ENCODE results near the gene VTI1A. TPM values are rescaled to one million over a fixed set of nuclear protein-coding genes. Genes with fewer than 3 reads are reported as not detected.

VTI1A gene
- total RNA-seq, 2 donors from 2014 or later, result 53.3 to 57.5 TPM

DNA sequence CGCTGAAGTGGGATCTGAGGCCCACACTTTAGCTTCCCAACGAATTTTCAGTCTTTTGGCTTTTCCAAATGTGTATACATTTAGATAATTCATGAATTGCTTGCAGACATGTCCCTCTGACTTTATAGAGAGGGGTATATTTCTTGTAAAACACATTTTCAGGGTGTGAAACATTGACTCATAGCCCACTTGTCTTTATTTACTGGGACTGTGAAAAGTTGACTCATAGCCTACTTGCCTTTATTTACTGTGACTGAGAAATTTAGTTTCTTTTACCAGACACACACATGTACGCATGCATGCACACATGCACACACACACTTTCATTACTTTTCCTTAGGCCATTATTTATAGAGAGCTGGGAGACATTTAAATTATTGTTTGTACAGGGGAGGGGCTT lies 79.1 kb downstream of the VTI1A start:
- DNase-seq (ENCODE audit: low spot score), result no peak
- intact Hi-C loops (cut with DNase I), result no loop called here
- 88% methylated on average over 3 of the region's 3 CpGs for WGBS
- Histone ChIP-seq H3K27me3 (replicated peaks; ENCODE audit: insufficient read depth) (no peaks in the 10 kb centered on the region), H3K27ac (no peak overlapping the region), H3K36me3 (no peaks in the 10 kb centered on the region), H3K9me3 (no peaks in the 10 kb centered on the region), H3K4me3 (no peak overlapping the region), H3K4me1 (replicated peaks) (no peaks in the 10 kb centered on the region)
- no peak for TF ChIP-seq POLR2AphosphoS5 (IDR thresholded peaks at IDR 0.05)
- TF ChIP-seq, protein P1, sequence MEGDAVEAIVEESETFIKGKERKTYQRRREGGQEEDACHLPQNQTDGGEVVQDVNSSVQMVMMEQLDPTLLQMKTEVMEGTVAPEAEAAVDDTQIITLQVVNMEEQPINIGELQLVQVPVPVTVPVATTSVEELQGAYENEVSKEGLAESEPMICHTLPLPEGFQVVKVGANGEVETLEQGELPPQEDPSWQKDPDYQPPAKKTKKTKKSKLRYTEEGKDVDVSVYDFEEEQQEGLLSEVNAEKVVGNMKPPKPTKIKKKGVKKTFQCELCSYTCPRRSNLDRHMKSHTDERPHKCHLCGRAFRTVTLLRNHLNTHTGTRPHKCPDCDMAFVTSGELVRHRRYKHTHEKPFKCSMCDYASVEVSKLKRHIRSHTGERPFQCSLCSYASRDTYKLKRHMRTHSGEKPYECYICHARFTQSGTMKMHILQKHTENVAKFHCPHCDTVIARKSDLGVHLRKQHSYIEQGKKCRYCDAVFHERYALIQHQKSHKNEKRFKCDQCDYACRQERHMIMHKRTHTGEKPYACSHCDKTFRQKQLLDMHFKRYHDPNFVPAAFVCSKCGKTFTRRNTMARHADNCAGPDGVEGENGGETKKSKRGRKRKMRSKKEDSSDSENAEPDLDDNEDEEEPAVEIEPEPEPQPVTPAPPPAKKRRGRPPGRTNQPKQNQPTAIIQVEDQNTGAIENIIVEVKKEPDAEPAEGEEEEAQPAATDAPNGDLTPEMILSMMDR (IDR thresholded peaks at IDR 0.05), result no peak
- TF ChIP-seq POLR2A (IDR thresholded peaks at IDR 0.05), result no peak

DNA sequence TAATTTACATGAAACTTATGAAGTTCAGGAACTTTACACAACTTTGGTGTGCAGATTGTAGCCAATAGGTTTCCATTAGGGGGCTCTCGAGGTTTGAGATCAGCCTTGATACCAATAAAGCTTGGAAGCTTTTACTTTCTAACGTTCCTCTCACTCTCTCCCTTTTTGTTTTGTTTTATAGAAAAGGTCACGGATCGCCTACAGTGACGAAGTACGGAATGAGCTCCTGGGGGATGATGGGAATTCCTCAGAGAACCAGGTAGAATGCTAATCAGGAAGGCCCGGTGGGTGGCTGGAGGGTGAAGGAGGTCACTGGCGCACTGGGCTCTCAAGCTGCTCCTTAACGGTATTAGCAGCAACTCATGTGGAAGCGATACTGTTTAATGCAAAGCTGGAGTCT lies 79.9 kb downstream of the VTI1A start:
- H3K27ac ChIP-seq, result no peak overlapping the region
- intact Hi-C loops (cut with DNase I), result no loop called here
- H3K4me1 ChIP-seq (replicated peaks), result no peaks in the 10 kb centered on the region
- no peak for DNase-seq (ENCODE audit: low spot score)
- H3K27me3 ChIP-seq (replicated peaks; ENCODE audit: insufficient read depth), result no peaks in the 10 kb centered on the region
- no peaks in the 10 kb centered on the region for H3K9me3 ChIP-seq
- TF ChIP-seq POLR2AphosphoS5 (IDR thresholded peaks at IDR 0.05) (no peak), POLR2A (IDR thresholded peaks at IDR 0.05) (no peak)
- TF ChIP-seq, protein P1 (IDR thresholded peaks at IDR 0.05), result no peak
- WGBS, result 43% methylated on average over 10 of the region's 10 CpGs
- H3K36me3 ChIP-seq, result no peaks in the 10 kb centered on the region
- H3K4me3 ChIP-seq, result no peak overlapping the region

DNA sequence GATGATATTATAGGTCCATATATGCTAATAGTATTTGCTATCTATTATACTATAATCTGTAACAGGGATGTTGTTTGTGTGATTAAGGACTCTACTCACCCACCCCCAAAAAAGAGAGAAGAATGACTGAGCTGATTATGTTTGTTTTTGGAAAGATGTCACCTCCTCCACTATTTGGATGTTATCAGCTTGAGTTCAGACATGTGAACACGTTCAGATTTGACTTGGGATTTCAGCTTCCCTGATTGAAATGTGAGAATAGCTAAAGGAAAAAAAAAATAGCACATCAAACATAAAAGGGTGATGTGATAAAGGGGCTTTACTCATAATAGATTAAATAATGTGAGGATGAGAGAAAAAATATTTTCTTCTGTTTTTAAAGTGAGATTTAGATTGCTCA lies 81.2 kb downstream of the VTI1A start:
- DNase-seq (ENCODE audit: low spot score), result no peak
- Histone ChIP-seq H3K4me3 (no peak overlapping the region), H3K36me3 (no peaks in the 10 kb centered on the region), H3K27me3 (replicated peaks; ENCODE audit: insufficient read depth) (no peaks in the 10 kb centered on the region), H3K4me1 (replicated peaks) (no peaks in the 10 kb centered on the region), H3K27ac (no peak overlapping the region), H3K9me3 (no peaks in the 10 kb centered on the region)
- WGBS, result 38% methylated on average over 1 of the region's 1 CpG
- intact Hi-C loops (cut with DNase I), result no loop called here
- TF ChIP-seq POLR2AphosphoS5 (IDR thresholded peaks at IDR 0.05), result no peak

DNA sequence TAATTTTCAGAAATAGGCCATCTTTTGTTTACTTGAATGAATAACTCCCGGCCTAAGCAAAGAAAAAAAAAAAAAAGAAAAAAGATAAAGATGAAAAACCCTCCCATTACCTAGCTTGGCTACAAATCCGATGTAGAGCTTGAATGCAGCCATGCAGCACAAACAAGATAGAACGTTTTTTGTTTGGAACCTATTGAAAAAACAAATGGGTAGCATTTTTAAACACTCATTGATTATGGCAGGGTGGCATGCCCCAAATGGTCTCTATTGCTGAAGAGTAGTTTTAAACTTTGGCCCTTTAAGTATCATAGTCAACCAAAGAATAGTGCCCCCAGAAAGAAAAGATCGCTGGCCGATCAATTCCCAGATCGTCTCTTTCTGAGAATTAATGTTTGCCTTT lies 84.4 kb downstream of the VTI1A start:
- 84% methylated on average over 6 of the region's 6 CpGs for WGBS
- Histone ChIP-seq H3K36me3 (no peaks in the 10 kb centered on the region), H3K9me3 (no peaks in the 10 kb centered on the region), H3K27ac (no peak overlapping the region), H3K27me3 (replicated peaks; ENCODE audit: insufficient read depth) (no peaks in the 10 kb centered on the region), H3K4me1 (replicated peaks) (no peaks in the 10 kb centered on the region), H3K4me3 (no peak overlapping the region)
- no peak for DNase-seq (ENCODE audit: low spot score)
- intact Hi-C loops (cut with DNase I), result no loop called here
- TF ChIP-seq POLR2AphosphoS5 (IDR thresholded peaks at IDR 0.05) (no peak), POLR2A (IDR thresholded peaks at IDR 0.05) (no peak)
- TF ChIP-seq, protein P1 (IDR thresholded peaks at IDR 0.05), result no peak

DNA sequence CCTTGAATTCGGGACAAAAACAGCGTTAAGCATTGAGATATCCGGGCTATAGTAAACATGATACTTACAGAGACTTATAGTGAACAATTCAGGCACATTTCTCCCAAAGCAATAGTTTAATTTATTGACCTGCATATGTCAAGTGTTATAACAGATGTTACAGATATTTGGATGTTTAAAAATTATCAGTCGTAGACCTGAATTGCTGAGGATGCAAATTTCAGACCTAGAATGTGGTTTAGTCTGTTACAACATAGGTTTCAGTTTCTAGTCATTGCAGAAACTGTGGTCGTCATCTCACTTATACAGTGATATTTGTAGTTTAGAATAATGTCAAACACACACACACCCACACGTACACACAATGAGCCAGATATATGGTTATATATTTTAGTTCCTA lies 85.2 kb downstream of the VTI1A start:
- no peak for TF ChIP-seq POLR2A (IDR thresholded peaks at IDR 0.05)
- TF ChIP-seq POLR2AphosphoS5 (IDR thresholded peaks at IDR 0.05), result no peak
- TF ChIP-seq, protein P1 (IDR thresholded peaks at IDR 0.05), result no peak
- H3K4me3 ChIP-seq, result no peak overlapping the region
- no peak overlapping the region for H3K27ac ChIP-seq

More for the DNA sequence above, 85.2 kb downstream of the VTI1A start:
- DNase-seq (ENCODE audit: low spot score), result no peak
- Histone ChIP-seq H3K9me3 (no peaks in the 10 kb centered on the region), H3K36me3 (no peaks in the 10 kb centered on the region), H3K4me1 (replicated peaks) (no peaks in the 10 kb centered on the region), H3K27me3 (replicated peaks; ENCODE audit: insufficient read depth) (no peaks in the 10 kb centered on the region)
- 49% methylated on average over 6 of the region's 6 CpGs for WGBS
- intact Hi-C loops (cut with DNase I), result no loop called here
